Ishikawa (cell line): ENCODE results near the gene SH3BP2.

Source experiments
- RAD21 ChIP-seq: IDR thresholded peaks from 2 replicates; pipeline ENCODE4 v1.6.1; 2012; ENCODE audit warnings: low read depth
- TCF12 ChIP-seq: IDR thresholded peaks from 2 replicates; pipeline ENCODE4 v1.6.1; 2012; ENCODE audit warnings: low read depth

- TF ChIP-seq TCF12 (no peak), RAD21 (no peak)
These were observed 41.4 kb downstream of the SH3BP2 start for GRCh38 chr4:2834001-2834921.
